Aorta (tissue), 5 donors: ENCODE data around the gene USP48. TPM values are rescaled to one million over a fixed set of nuclear protein-coding genes. Genes with fewer than 3 reads are reported as not detected.

Experiments
- ATAC-seq: fragments of 200-7000 bp; cut with Tn5 transposase; one replicate; pipeline ENCODE4 v1.9.1; 2022; ENCODE audit warnings: moderate library complexity; ENCODE audit not compliant: low FRiP score
- DNase-seq, 2 donors: peaks; one replicate each; pipeline ENCODE4 v3.0.0-alpha.2; 2020
- H3K27ac ChIP-seq, 2 donors: one replicate each; pipeline ENCODE4 v1.5.1; 2013; ENCODE audit warnings: low read length in 2 of 2, mild to moderate bottlenecking in 2 of 2, moderate library complexity in 2 of 2, control low read depth in 1 of 2, inconsistent platforms in 1 of 2, low read depth in 1 of 2
- H3K27me3 ChIP-seq, 2 donors: one replicate each; pipeline ENCODE4 v1.6.1; 2013; ENCODE audit warnings: control low read depth in 1 of 2, low read length in 1 of 2, mild to moderate bottlenecking in 1 of 2, moderate library complexity in 1 of 2; ENCODE audit not compliant: insufficient read depth in 2 of 2, control insufficient read depth in 1 of 2
- H3K36me3 ChIP-seq, 2 donors: one replicate each; pipeline ENCODE4 v1.6.1; 2013; ENCODE audit warnings: control low read depth in 1 of 2, low read length in 1 of 2, mild to moderate bottlenecking in 1 of 2; ENCODE audit not compliant: insufficient read depth in 2 of 2, control insufficient read depth in 1 of 2
- H3K4me1 ChIP-seq, 2 donors: one replicate each; pipeline ENCODE4 v1.6.1; 2013; ENCODE audit warnings: low read length in 2 of 2, control low read depth in 1 of 2, mild to moderate bottlenecking in 1 of 2, moderate library complexity in 1 of 2; ENCODE audit not compliant: insufficient read depth in 2 of 2, control insufficient read depth in 1 of 2
- H3K4me3 ChIP-seq, 2 donors: one replicate each; pipeline ENCODE4 v1.5.1; 2013; ENCODE audit warnings: low read length in 2 of 2, control low read depth in 1 of 2, mild to moderate bottlenecking in 1 of 2
- H3K9me3 ChIP-seq: one replicate; pipeline ENCODE4 v1.6.1; 2013; ENCODE audit warnings: mild to moderate bottlenecking, low read length; ENCODE audit not compliant: control insufficient read depth
- WGBS, 2 donors: extraction: QIAGEN DNeasy Blood & Tissue Kit; methylation state at CpG; one replicate each; pipeline ENCODE4 v1.1.7; 2013; 5-methylcytosine and 5-hydroxymethylcytosine counted together
- intact Hi-C, 2 donors: fragments of 100-400 bp; cut with DNase I; formaldehyde crosslinking; loops; one replicate each; pipeline versions ENCODE4 v1.14.2 to v1.15.0; 2022
- polyA plus RNA-seq, 2 donors: library from polyadenylated mRNA; stranded (reverse); fragments of 200-250 nt; gene quantifications; one replicate each; pipeline ENCODE4 v1.2.3, GENCODE V29; 2013
- total RNA-seq, 2 donors: library from RNA; stranded (reverse); fragmentation: NEBNext Ultra II Directional; extraction: Animal tissue kit (Norgen Biotek cat#: 25700); gene quantifications; one replicate each; pipeline ENCODE4 v1.2.1, GENCODE V29; 2021
- donor health status: healthy with polysubstance abuse.
- donor health status: Bipolar disorder and iron deficiency.
- donor health status: DM: no; HTN: no; CAD: no.
- donor health status: DM: no; HTN: no; CAD: no.
- donor health status: DM: yes; HTN: yes; CAD: no.

USP48 gene
- total and polyA plus RNA-seq, 4 donors = 16.2 to 90.1 (median 43.2) TPM

DNA sequence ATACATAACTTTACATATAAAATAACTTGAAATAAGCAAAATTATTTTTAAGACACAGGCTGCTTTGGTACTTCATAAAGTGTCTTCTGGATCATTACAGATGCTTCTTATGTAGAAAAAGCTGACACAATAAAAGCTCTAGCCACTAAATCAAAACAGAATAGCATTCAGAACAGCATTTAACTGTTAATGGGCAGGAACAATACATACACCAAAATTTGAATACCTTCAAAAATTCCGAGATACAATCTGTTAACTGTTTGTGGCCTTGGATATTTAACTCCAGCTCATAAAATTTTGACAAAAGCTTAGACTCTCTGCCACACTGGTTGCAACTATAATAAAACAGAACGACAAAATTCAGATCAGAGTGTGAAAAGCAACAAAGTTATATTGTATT lies 31.7 kb downstream of the USP48 start:
- Histone ChIP-seq H3K36me3 (peaks cover 0 to 3% of the 10 kb centered on the region in 2 donors), H3K4me3 (no peak overlapping the region), H3K27me3 (no peaks in the 10 kb centered on the region), H3K27ac (no peak overlapping the region), H3K9me3 (no peaks in the 10 kb centered on the region), H3K4me1 (no peaks in the 10 kb centered on the region)
- DNase-seq = no peak
- WGBS, 2 donors = 85 to 89% methylated on average over 2 of the region's 2 CpGs
- intact Hi-C loops = no loop called here
- no peak for ATAC-seq

DNA sequence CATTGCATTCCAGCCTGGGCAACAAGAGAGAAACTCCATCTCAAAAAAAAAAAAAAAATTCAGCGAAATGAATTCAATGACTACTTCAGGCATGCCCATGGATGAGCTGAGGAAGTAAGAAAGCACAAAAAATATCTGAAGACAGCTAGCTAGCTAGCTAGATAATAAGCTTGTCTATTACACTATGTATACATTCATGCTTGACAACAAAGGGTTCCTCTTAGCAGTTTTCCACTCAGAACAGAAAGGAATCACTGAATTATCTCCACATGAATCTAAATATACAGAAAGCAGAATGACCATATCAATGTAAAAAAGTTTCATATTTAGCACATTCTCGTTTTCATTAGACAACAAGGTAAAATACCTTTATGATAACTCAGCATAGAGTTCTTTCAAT lies 32.1 kb downstream of the USP48 start:
- Histone ChIP-seq H3K4me3 (no peak overlapping the region), H3K36me3 (peaks cover 0 to 3% of the 10 kb centered on the region in 2 donors), H3K9me3 (no peaks in the 10 kb centered on the region), H3K27me3 (no peaks in the 10 kb centered on the region), H3K27ac (no peak overlapping the region), H3K4me1 (no peaks in the 10 kb centered on the region)
- 51 to 64% methylated on average over 2 of the region's 2 CpGs for WGBS, 2 donors
- intact Hi-C loops = no loop called here
- no peak for ATAC-seq
- DNase-seq = no peak

- H3K36me3 ChIP-seq = peaks cover 0 to 3% of the 10 kb centered on the region in 2 donors
- no peak for DNase-seq
- H3K27me3 ChIP-seq = no peaks in the 10 kb centered on the region
- 78 to 84% methylated on average over 9 of the region's 9 CpGs for WGBS, 2 donors
- H3K4me1 ChIP-seq = no peaks in the 10 kb centered on the region
- no peaks in the 10 kb centered on the region for H3K9me3 ChIP-seq
- intact Hi-C loops = no loop called here
- ATAC-seq = no peak
- no peak overlapping the region for H3K27ac ChIP-seq
- no peak overlapping the region for H3K4me3 ChIP-seq
Measured at GRCh38 chr1:21749859-21750468, 33.0 kb downstream of the USP48 start.

DNA sequence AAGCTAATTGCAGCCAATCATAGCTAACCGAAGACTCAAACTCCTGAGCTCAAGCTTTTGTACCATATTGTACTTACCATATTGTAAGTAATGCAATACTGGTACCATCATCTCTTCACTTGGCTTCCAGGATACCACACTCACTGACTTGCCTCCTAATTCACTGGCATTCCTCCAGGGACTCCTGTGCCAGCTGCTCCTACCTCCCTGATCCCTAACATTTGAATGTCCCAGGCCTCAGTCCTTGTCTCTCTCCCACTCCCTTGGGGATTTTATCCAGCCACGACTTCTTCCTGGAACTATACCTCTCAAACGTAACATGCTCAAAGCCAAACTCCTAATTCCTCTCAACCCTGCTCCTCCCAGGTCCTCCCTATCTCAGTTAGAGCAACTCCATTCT lies 33.8 kb downstream of the USP48 start:
- DNase-seq (no peak), ATAC-seq (no peak)
- Histone ChIP-seq H3K27ac (no peak overlapping the region), H3K27me3 (no peaks in the 10 kb centered on the region), H3K4me1 (no peaks in the 10 kb centered on the region), H3K9me3 (no peaks in the 10 kb centered on the region), H3K36me3 (no peaks in the 10 kb centered on the region), H3K4me3 (no peak overlapping the region)
- intact Hi-C loops = no loop called here
- 67 to 71% methylated on average over 3 of the region's 3 CpGs for WGBS, 2 donors

GRCh38 chr1:21743476-21743875 lies 39.5 kb downstream of the USP48 start:
- Histone ChIP-seq H3K4me1 (no peaks in the 10 kb centered on the region), H3K27ac (no peak overlapping the region), H3K27me3 (no peaks in the 10 kb centered on the region), H3K4me3 (no peak overlapping the region), H3K36me3 (peaks cover 0 to 9% of the 10 kb centered on the region in 2 donors), H3K9me3 (no peaks in the 10 kb centered on the region)
- intact Hi-C loops = no loop called here
- no peak for DNase-seq
- 94 to 96% methylated on average over 2 of the region's 2 CpGs for WGBS, 2 donors
- no peak for ATAC-seq

GRCh38 chr1:21742578-21742977 lies 40.4 kb downstream of the USP48 start:
- Histone ChIP-seq H3K27me3 (no peaks in the 10 kb centered on the region), H3K27ac (no peak overlapping the region), H3K9me3 (no peaks in the 10 kb centered on the region), H3K36me3 (peaks cover 0 to 9% of the 10 kb centered on the region in 2 donors), H3K4me1 (no peaks in the 10 kb centered on the region), H3K4me3 (no peak overlapping the region)
- no peak for DNase-seq
- 90% methylated on average over 2 of the region's 2 CpGs for WGBS, 2 donors
- no peak for ATAC-seq
- intact Hi-C loops = no loop called here

DNA sequence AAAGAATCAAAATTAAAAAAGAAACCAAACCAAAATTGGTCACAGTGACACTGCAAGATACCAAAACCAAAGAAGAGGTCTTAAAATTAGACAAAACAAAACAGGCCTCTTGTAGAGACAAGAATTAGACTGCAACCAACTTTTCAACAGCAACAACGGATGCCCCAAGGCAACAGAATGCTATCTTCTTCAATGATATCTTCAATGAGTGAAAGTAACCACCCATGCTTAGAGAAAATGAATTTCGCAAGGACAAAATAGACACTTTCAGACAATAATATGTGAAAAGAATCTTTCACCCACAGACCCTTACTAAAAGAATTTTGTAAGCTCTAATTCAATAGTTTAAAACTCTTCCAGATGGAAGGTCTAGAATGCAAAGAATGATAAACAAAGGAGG lies 41.7 kb downstream of the USP48 start:
- Histone ChIP-seq H3K9me3 (no peaks in the 10 kb centered on the region), H3K36me3 (peaks cover 2 to 9% of the 10 kb centered on the region in 2 donors), H3K27ac (no peak overlapping the region), H3K27me3 (no peaks in the 10 kb centered on the region), H3K4me3 (no peak overlapping the region), H3K4me1 (no peaks in the 10 kb centered on the region)
- intact Hi-C loops = no loop called here
- ATAC-seq (no peak), DNase-seq (no peak)
- WGBS, 2 donors = 97 to 98% methylated on average over 2 of the region's 2 CpGs

DNA sequence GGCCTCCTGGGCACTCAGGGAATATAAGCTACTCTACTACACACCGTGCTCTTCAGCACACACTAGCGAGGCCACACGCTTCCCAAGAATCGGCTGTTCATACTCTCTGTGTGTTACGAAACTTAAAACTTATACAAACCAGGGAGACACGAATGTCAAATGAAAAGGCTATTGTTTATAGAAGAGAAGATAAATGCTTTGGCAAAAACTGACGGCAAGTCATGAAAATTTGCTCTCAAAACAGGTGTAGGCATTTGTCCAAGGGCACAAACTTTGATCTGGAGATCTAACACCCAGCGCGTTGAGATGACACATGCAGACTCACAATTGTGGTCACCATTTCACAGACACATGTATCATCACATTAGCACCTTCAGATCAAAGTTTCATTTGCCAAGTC lies 46.1 kb downstream of the USP48 start:
- Histone ChIP-seq H3K27me3 (no peaks in the 10 kb centered on the region), H3K36me3 (peaks cover 0 to 2% of the 10 kb centered on the region in 2 donors), H3K4me3 (no peak overlapping the region), H3K4me1 (no peaks in the 10 kb centered on the region), H3K27ac (no peak overlapping the region), H3K9me3 (no peaks in the 10 kb centered on the region)
- intact Hi-C loops = no loop called here
- no peak for DNase-seq
- ATAC-seq = no peak
- WGBS, 2 donors = 77 to 83% methylated on average over 9 of the region's 9 CpGs

DNA sequence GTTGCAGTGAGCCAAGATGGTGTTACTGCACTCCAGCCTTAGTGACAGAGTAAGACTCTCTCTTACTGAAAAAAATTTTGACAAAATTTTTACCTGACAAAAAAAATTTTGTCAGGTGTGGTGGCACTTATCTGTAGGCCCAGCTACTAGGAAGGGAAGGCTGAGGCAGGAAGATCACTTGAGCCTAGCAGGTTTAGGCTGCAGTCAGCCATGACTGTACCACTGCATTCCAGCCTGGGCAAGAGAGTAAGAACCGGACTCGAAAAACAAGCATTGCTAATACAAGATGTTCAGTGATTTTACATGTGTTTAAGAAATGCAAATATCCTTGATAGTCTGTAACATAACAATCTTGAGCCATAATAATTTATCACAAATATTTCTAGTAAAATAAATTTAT lies 46.9 kb downstream of the USP48 start:
- WGBS, 2 donors = 76 to 84% methylated on average over 2 of the region's 2 CpGs
- no peaks in the 10 kb centered on the region for H3K9me3 ChIP-seq
- ATAC-seq = no peak
- no peak overlapping the region for H3K4me3 ChIP-seq
- no peak overlapping the region for H3K27ac ChIP-seq
- intact Hi-C loops = no loop called here
- no peak for DNase-seq
- peaks cover 0 to 2% of the 10 kb centered on the region in 2 donors for H3K36me3 ChIP-seq
- no peaks in the 10 kb centered on the region for H3K4me1 ChIP-seq
- no peaks in the 10 kb centered on the region for H3K27me3 ChIP-seq
